Muscle of arm (tissue), 12 donors: ENCODE measurements around the gene LONP2. TPM values are rescaled to one million over a fixed set of nuclear protein-coding genes. Genes with fewer than 3 reads are reported as not detected.
"Not testable (repeated sequence)": the region's sequence is repeated elsewhere in the genome, so short reads cannot be mapped to it uniquely, and the experiment has no call there.

Source experiments
- DNase-seq: peaks from one replicate; pipeline ENCODE4 v3.0.0-alpha.2; 2013
- polyA plus RNA-seq, 12 donors: library from polyadenylated mRNA; unstranded; fragments of 120-200 nt; gene quantifications; one replicate each; pipeline ENCODE4 v1.2.1, GENCODE V29; 2013; ENCODE audit not compliant: insufficient read length in 12 of 12

LONP2 gene
- polyA plus RNA-seq, 12 donors = 39.1 to 70.2 (median 42.8) TPM; not detected in 1

DNA sequence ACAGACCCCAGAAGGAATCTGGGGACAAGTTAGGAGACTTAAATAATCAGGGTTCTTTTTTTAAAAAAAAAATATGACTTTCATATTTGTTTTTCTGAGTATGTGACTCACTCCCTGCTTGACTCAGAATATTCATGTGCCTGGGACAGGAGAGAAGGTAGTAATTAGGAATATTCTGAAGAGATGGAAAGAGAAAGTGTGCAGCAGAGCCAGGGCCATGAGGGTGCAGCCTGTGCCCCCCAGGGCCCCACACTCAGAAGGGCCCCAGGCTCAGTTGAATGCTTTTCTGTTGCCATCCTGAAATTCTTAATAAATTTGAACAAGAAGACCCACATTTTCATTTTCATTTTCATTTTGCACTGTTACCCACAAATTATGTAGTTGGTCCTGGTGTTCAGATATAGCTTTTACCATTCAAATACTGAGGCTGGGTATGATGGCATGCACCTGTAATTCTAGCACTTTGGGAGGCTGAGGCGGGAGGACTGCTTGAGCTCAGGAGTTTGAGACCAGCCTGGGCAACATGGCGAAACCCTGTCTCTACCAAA is 11.5 kb upstream of the LONP2 start:
- no peak for DNase-seq

DNA sequence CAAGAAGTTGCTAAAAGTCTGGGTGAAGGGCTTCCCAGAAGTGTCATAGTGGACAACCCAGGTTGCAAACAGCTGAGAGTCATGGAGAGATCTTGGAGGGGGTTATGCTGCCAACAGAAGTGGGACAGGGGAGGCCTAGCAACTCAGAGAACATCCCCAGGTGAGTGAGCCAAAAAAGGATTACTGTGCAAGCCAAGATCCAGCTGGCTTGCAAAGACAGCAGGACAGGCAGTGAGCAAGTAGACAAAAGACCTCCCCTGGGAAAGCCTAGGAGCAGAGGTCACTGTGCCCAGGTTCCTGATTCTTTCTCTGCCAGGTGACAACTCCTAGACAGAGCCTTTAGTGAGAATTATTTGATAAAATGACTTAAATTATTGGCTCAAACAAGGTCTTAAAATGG is 9.5 kb upstream of the LONP2 start:
- DNase-seq = no peak

DNA sequence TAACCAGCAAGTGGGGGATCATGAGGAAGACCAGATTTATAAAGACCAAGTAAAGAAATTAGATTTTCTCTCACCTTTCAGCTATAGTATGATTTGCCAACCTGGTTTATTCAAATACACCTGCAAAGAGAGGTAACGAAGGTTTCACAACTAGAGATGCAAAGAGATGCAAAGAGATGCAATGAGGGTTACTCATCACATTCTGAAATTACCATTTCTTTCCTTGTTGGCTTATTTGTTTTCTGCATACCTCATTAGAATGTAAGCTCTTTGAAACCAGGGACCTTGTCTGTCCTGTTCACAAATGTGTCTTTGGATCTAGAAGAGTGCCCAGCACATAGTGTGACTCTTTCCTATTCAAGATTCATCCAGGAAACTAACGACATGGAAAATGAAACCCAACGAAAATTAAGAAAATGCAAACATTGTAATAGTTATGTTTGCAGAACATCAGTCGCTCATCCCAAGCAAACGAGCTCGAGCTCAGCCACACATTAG is 9.0 kb upstream of the LONP2 start:
- DNase-seq = no peak

DNA sequence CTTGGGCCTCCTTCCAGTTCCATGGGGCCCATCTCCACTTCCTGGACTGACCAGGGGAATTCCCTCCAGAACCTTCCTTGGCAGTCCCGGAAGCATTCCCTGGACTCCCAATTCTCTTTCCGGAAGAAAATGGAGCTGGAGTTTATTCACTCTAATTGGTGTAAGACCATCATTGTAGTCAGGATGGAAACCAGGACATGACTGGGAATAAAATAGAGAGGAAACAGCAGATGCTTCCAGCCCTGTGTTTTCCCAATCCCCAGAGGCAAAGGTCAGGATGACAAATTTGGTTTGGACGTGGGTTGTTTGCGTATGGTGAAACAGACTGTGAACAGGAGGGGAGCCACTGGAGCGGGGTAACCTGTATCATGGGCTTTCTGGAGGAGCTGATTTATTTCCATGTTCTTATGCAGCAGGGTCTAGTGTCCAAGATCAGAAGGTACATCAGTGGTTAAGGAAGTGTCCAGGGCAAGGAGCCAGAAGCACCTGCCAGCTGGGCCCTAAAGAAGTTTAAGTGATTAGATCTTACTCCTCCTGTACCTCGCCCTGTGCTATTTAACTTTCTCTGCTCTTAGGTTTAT is 8.5 kb upstream of the LONP2 start:
- no peak for DNase-seq

DNA sequence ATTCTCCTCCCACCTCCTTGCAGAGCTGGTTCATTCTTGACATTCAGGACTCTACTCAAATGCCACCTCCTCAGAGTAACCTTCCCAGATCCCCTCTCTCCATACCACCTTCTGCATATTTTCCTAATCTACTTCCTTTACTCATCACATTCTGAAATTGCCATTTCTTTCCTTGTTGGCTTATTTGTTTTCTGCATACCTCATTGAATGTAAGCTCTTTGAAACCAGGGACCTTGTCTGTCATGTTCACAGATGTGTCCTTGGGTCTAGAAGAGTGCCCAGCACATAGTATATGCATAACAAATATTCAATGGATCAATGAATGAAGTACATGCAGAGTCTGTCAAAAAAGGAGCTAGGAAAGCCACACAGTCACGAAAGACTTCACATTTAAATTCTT is 7.8 kb upstream of the LONP2 start:
- no peak for DNase-seq

DNA sequence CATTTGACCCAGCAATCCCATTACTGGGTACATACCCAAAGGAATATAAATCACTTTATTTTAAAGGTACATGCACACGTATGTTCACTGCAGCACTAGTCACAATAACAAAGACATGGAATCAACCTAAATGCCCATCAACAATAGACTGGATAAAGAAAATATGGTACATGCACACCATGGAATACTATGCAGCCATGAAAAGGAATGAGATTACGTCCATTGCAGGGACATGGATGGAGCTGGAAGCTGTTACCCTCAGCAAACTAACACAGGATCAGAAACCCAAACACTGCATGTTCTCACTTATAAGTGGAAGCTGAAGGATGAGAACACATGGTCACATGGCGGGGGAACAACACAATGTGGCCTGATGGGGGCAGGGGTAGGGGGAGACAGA is 4.0 kb upstream of the LONP2 start:
- DNase-seq = not testable (repeated sequence)

DNA sequence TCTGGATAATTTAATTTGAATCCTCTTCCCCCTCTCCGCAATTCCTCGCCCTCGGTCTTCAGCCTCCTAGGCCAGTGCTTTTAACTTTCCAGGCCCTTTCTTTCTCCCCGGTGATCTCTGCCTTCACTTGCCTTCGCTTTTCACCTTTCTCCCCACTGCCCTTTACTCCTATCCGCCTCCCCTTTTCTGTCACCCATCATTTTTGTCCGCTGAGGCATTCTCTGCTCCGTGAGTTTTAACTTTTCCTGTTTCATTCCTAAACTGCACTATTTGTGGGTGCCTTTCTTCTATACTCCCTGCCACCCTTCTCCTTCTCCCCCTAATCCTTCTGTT is 729 bp downstream of the LONP2 start:
- DNase-seq = no peak

DNA sequence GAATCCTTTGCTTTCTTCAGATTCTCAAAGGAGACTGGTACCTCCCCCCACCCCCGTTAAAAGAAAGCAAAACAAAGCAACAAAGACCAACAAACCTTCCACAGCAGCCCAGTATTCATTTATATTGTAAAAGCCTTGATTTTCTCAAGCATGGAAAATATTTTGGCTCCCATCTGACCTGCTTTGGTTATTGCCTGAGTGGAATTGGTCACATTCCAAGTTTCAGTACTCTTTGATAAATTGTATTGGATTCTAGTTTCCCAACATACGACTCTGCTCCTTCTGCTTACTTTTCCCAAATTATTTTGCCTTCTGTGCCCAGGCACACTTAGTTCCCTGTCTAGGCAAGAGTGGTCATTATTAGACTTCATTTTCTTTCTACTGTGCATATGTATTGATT is 2.0 kb downstream of the LONP2 start:
- no peak for DNase-seq

DNA sequence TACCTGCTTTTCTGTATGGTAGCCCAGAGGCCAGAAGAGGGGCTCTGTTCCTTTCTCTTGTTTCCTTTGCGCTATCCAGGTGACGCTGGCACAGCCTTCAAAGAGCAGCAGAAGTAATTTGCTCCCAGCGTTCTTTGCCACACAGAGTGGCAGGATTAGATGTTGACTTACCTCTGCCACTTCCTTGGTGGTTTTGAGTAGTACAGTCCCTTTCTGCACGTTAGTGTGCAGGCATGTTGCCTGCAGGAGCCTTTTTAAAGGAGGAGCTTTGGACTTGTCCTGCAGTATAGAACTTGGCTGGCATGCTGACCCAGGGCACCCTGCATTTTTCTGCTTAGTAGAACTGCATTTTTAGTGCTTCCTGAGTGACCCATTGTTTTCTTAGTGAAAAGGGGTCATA is 3.2 kb downstream of the LONP2 start, which contains the start of gene ABCC11:
ABCC11 (minus strand) TSS at position 229 of the 400 bp plus-strand sequence. CDS start 15,618 bp downstream, outside the sequence.
- no peak for DNase-seq

DNA sequence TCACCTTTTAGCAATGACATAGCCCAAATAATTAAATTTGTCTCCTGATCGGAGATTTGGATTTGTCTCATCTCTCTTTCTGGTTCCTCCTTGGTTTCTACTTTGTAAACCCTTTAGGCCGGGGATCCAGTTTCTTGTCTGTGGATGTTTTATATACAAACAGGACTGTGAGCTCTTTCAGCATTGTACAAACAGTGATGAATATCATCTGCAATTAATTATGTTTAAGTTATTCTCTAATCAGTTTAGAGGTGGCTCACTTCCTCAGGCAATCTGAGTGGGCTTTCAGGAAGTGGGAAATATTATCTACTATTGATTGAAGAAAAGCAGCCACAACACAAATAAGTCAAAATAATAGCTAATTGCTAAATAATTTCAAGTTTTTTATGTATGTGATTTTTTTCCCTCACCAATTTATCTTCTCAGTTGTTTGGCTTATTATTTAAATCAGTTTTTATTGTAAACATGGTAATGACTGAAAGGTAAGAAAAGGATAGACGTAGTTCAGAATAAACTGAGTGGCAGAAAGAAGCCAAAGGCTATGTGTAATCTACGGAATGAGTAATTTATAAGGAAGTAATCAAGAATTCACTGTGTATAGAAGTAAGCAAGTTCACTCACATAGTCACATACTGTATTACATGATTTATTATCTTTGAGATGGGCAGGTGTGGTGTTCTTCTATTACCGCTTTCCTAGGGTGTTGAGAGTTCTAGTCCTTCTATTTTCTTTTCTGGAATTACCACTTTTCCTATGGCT is 6.6 kb downstream of the LONP2 start:
- no peak for DNase-seq

DNA sequence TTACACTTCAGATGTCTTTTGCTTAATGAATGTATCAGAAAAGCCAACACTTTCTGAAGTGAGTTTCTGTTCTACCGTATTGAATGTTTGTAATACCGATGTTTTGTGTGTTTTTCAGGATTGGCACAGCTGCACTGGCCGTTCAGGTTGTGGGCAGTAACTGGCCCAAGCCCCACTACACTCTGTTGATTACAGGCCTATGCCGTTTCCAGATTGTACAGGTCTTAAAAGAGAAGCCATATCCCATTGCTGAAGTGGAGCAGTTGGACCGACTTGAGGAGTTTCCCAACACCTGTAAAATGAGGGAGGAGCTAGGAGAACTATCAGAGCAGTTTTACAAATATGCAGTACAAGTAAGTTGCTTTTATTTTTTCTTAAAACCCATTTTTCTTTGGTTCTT is 7.9 kb downstream of the LONP2 start:
- DNase-seq = no peak

DNA sequence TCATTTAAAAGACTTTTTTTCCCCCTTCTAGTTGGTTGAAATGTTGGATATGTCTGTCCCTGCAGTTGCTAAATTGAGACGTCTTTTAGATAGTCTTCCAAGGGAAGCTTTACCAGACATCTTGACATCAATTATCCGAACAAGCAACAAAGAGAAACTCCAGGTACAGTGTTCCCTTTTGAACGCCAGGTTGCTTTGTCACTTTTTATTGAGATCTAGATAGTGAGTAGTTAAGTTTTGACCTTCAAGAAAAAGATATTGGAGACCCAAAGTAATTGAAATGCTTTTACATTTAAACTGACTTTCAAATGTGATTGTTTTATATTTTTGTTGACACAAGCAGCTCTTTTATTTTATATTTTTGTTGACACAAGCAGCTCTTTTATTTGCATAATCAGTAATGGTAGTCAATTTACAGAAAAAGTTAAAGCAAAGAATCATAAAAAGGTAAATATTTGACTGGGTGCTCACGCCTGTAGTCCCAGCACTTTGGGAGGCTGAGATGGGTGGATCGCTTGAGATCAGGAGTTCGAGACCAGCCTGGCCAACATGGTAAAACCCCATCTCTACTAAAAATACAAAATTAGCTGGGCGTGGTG is 12.6 kb downstream of the LONP2 start:
- DNase-seq = no peak

DNA sequence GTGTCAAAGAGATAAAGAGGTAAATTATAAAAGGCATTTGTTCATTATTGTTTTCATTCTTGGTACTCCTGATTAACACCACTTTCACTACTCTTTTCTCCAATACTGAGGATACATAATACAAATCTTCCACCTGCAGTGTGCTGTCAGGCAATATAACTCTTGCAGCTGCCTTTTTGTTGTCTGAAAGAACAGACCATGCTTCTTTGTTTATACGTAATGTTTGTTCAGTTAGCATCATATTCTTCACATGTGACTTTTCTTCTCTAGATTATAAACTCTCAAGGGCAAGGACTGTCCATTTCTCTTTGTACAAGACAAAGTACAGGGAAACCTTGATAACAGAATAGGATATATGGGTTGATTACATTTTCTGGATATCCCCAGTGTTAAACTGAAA is 17.5 kb downstream of the LONP2 start:
- no peak for DNase-seq

DNA sequence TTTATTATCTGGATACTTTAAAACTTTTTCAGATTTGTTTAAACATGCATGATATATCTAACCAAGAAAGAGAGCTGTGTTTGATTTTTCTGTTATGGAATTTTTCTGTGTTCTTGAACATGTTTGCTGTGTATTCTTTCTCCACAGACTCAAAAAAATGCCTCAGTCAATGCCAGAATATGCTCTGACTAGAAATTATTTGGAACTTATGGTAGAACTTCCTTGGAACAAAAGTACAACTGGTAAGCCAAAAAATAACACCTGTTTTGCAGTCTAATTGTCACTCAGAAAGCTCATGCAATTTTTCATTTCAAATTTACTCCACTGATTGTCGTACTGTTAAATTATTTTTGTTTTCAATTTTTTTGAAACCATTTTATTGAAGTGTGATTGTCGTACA is 18.5 kb downstream of the LONP2 start:
- no peak for DNase-seq

DNA sequence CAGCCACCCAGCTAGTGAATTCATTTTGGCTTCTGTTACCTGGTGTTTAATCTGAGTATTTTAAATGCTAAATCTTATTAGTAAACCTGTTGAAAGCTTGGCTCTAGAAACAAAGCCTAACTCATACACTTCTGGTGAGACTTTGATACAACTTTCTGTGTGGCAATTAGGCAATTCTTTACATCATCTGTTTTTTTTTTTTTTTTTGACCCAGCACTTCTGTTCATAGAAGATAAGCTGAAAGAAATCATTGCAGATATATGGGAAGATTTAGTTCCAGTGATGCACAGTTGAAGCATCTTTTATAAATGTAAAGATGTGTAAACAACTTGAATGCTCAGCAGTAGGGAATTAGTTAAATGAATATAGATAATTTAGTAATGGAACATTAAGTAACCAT is 24.9 kb downstream of the LONP2 start:
- DNase-seq = no peak

DNA sequence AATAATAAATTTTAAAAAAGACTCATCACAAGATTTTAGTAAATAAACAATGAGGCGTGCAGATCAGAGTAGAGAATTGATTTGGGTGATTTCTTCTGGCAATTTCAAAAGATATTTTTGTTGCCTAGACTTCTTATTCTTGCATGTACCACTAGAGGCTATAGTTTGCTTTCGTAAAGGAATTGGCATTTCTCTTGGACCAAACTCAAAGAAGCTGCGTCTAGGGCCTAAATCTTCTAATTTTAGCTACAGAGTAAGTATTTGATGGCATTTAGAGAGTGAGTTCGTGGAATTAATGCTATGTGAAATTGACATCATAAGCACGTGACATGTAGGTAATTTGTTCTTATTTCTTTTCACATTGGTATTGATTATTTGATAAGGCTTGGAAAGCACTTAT is 27.6 kb downstream of the LONP2 start:
- DNase-seq = peak; percentile 9

DNA sequence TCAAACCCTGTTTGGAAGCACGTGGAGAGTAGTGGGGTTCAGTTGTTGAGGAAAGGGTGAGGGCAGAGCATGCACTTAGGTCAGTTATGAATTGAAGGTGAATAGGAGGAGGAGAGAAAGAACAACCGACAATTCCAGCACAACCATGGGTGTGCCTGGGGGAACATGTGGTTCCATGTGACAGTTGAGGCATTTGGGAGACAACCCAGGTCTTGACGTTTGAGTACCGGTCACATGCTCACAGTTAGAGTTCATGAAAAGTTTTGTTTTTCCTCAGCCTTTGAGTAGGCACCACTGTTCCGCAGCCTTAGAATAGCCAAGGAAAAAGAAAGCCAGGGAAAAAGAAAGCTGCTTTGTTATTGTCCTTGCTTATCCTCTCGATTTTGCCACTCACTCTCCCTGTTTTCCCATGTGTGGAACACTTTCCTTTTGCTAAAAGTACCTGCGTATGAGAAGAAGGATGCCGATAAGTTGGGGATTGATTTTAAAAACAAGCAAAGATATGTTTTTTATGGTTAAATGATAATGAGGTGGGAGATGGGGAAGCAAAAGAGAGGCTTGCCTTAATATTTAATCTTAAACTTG is 28.8 kb downstream of the LONP2 start:
- DNase-seq = no peak

DNA sequence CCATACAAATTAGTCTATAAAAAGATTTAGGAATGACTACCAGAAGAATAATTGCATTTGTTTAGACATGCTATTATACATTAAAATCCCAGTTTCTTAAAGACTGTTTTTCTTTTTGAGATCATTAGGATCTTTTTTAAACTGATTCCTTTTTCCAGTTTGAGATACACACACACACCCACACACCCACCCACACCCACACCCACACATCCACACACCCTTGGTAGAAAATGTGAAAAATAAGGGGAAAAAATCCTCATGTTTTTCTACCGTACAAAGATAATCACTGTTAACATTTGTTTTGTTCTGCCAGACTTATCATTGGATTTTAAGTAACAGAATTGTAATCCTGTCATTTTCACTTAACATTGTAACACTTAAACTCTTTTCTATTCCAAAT is 30.4 kb downstream of the LONP2 start:
- no peak for DNase-seq

DNA sequence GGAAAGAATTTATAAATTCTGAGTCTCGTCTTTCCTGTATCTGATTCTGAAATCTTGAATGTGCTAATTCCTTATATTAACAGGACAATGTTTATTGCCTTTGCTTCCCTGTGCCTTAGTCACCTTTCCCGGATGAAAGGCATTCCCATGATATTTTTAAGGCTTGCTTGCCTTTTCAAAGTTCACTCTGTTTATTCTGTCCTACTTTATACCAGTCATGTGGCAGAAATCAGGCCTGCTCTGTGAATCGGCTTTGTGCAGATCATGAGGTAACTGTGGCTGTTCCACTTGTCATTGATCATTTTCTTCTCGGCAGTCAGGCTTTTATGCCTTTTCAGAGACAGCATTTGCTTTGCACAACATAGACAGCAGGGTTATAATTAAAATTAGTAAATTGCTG is 32.0 kb downstream of the LONP2 start:
- no peak for DNase-seq

DNA sequence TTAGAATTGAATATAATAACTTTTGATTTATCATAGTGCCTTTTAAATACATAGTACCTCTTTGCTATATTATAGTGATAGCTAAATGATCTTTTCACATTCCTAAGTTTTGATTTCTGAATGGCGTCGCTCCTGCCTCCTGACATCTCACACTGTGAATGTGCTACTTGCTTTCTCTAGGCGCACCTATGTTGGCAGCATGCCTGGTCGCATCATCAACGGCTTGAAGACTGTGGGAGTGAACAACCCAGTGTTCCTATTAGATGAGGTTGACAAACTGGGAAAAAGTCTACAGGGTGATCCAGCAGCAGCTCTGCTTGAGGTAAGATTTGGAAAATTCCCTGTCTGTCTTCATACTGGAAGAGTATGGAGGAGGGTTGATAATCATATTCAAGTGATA is 33.1 kb downstream of the LONP2 start:
- DNase-seq = no peak

DNA sequence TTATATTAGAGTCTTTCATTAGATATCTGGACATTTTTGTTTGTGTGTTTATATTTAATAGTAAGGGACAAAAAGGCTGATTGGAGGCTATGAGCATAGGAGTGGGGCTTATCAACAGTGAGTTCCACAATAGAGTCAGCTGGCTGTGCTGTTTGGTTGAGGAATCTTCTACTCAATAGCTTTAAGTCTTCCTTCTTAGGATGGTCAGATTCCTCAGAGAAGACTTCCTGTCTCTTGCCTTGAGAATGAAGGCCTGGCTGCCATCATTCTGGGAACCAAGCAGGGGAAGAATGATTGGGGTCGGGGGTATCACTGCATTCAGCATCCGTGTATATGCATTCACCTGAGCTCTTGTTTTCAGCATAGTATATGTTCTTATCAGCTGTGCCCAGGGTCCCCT is 35.1 kb downstream of the LONP2 start:
- no peak for DNase-seq

DNA sequence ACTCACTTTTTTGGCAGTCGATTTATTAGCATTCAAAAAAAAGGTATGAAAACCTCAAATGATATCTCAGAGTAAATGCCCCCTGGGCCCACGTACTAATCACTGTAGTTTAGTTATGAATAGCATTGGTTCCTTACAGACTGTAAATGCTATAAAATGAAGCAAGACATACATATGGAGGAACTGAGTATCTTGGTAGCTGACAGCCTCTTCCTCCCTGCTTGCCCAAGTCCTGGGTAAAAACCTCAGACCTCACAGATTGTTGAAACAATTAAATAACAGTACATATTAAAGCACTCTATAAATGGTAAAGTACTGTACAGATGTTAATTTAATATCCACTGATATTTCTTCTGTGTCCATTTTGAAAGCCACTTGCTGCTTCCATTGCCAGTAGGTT is 36.4 kb downstream of the LONP2 start:
- no peak for DNase-seq
